ENCODE measurements around the gene ZNF680.
"Not testable (repeated sequence)": the region's sequence is repeated elsewhere in the genome, so short reads cannot be mapped to it uniquely, and the experiment has no call there.

The ZNF680 gene

GRCh38 chr7:64562626-64563278, at the start of gene ZNF680:
TSS of gene ZNF680 (minus strand) at chr7:64563071. CDS start at chr7:64562954, 117 bp downstream.
- DNase-seq = peak; percentile 93

- DNase-seq = no peak
Measured at GRCh38 chr7:64612452-64612851, 49.6 kb upstream of the ZNF680 start.

- DNase-seq = no peak
Measured at GRCh38 chr7:64611717-64612116, 48.8 kb upstream of the ZNF680 start.

- no peak for DNase-seq
Measured at GRCh38 chr7:64610997-64611396, 48.1 kb upstream of the ZNF680 start.

- no peak for DNase-seq
Measured at GRCh38 chr7:64608116-64608910, 45.4 kb upstream of the ZNF680 start.

- DNase-seq = no peak
Measured at GRCh38 chr7:64606385-64606784, 43.5 kb upstream of the ZNF680 start.

GRCh38 chr7:64603271-64603670, 40.4 kb upstream of the ZNF680 start:
- no peak for DNase-seq

- no peak for DNase-seq
Measured at GRCh38 chr7:64602518-64602917, 39.6 kb upstream of the ZNF680 start.

GRCh38 chr7:64602086-64602485, 39.2 kb upstream of the ZNF680 start:
- no peak for DNase-seq

GRCh38 chr7:64599359-64599758, 36.5 kb upstream of the ZNF680 start:
- DNase-seq = no peak

- DNase-seq = no peak
Measured at GRCh38 chr7:64590971-64591370, 28.1 kb upstream of the ZNF680 start.

GRCh38 chr7:64581926-64582894, 19.3 kb upstream of the ZNF680 start:
- DNase-seq = no peak

GRCh38 chr7:64581391-64581790, 18.5 kb upstream of the ZNF680 start:
- DNase-seq = no peak

GRCh38 chr7:64574540-64575099, 11.7 kb upstream of the ZNF680 start:
- no peak for DNase-seq

GRCh38 chr7:64570284-64570605, 7.4 kb upstream of the ZNF680 start:
- not testable (repeated sequence) for DNase-seq

GRCh38 chr7:64569372-64570283, 6.8 kb upstream of the ZNF680 start:
- DNase-seq = peak; percentile 8

GRCh38 chr7:64562256-64562625, 630 bp downstream of the ZNF680 start:
- no peak for DNase-seq

GRCh38 chr7:64559206-64559605, 3.7 kb downstream of the ZNF680 start:
- no peak for DNase-seq

GRCh38 chr7:64558781-64559180, 4.1 kb downstream of the ZNF680 start:
- DNase-seq = no peak

GRCh38 chr7:64558323-64558705, 4.6 kb downstream of the ZNF680 start:
- DNase-seq = no peak

GRCh38 chr7:64557601-64558322, 5.1 kb downstream of the ZNF680 start:
- DNase-seq = no peak

Data from activated CD4-positive, alpha-beta T cell treated with anti-CD3 and anti-CD28 coated beads, Interleukin-2, Interleukin-6, amounts not matched to agents 100 ng/mL and 50 ng/mL, durations not matched to agents 16 hours and 8 hours (primary cell).